Hepatocyte (in vitro differentiated cells): ENCODE measurements around the gene SYT15. TPM values are rescaled to one million over a fixed set of nuclear protein-coding genes. Genes with fewer than 3 reads are reported as not detected.
"Not testable (repeated sequence)": the region's sequence is repeated elsewhere in the genome, so short reads cannot be mapped to it uniquely, and the experiment has no call there.

ENCODE experiments used
- DNase-seq: peaks from one replicate; pipeline ENCODE4 v3.0.0-alpha.2; 2016; ENCODE audit warnings: low spot score
- H2AFZ ChIP-seq: fragments of 200-600 bp; sonication (generic); 2 replicates; pipeline ENCODE4 v1.6.0; 2016; ENCODE audit warnings: antibody characterized with exemption, mild to moderate bottlenecking
- H3K27ac ChIP-seq: fragments of 200-600 bp; sonication (generic); 2 replicates; pipeline ENCODE4 v1.5.1; 2016; ENCODE audit warnings: mild to moderate bottlenecking
- H3K27me3 ChIP-seq: fragments of 200-600 bp; sonication (generic); 2 replicates; pipeline ENCODE4 v1.6.1; 2016
- H3K36me3 ChIP-seq: fragments of 200-600 bp; sonication (generic); replicated peaks from 2 replicates; pipeline ENCODE4 v1.5.1; 2016; ENCODE audit warnings: low read depth; ENCODE audit not compliant: insufficient read depth
- H3K4me1 ChIP-seq: fragments of 200-600 bp; sonication (generic); 2 replicates; pipeline ENCODE4 v1.5.1; 2016; ENCODE audit warnings: mild to moderate bottlenecking, moderate library complexity; ENCODE audit not compliant: insufficient read depth
- H3K4me2 ChIP-seq: fragments of 200-600 bp; sonication (generic); 2 replicates; pipeline ENCODE4 v1.6.0; 2016
- H3K4me3 ChIP-seq: fragments of 200-600 bp; sonication (generic); 2 replicates; pipeline ENCODE4 v1.5.1; 2016; ENCODE audit warnings: mild to moderate bottlenecking
- H3K79me2 ChIP-seq: fragments of 200-600 bp; sonication (generic); 2 replicates; pipeline ENCODE4 v1.6.0; 2017; ENCODE audit warnings: mild to moderate bottlenecking
- H3K9me2 ChIP-seq: fragments of 200-600 bp; sonication (generic); replicated peaks from 2 replicates; pipeline ENCODE4 v1.6.0; 2017; ENCODE audit warnings: mild to moderate bottlenecking; ENCODE audit not compliant: insufficient read depth
- H3K9me3 ChIP-seq: fragments of 200-600 bp; sonication (generic); 2 replicates; pipeline ENCODE4 v1.5.1; 2016; ENCODE audit warnings: low read depth, mild to moderate bottlenecking
- H4K20me1 ChIP-seq: fragments of 200-600 bp; sonication (generic); 2 replicates; pipeline ENCODE4 v1.6.0; 2016; ENCODE audit warnings: mild to moderate bottlenecking; ENCODE audit not compliant: insufficient read depth, poor library complexity, severe bottlenecking
- WGBS: methylation state at CpG from one replicate; pipeline ENCODE4 v1.1.6; 2016; ENCODE audit warnings: low lambda C conversion rate; ENCODE audit errors: missing lambda C conversion rate; 5-methylcytosine and 5-hydroxymethylcytosine counted together
- polyA plus RNA-seq: library from polyadenylated mRNA; unstranded; fragments of >200 nt; fragmentation: Nextera tagmentation; extraction: Ambion mirVana; gene quantifications from 2 replicates; pipeline ENCODE4 v1.2.1, GENCODE V29; 2016
- total RNA-seq: library from RNA; depleted of rRNA; stranded (reverse); fragments of >200 nt; gene quantifications from 2 replicates; pipeline ENCODE4 v1.2.3, GENCODE V29; 2014

The SYT15 gene
- total and polyA plus RNA-seq, 2 experiments from 2014 or later: 1.1 to 2.9 TPM

DNA sequence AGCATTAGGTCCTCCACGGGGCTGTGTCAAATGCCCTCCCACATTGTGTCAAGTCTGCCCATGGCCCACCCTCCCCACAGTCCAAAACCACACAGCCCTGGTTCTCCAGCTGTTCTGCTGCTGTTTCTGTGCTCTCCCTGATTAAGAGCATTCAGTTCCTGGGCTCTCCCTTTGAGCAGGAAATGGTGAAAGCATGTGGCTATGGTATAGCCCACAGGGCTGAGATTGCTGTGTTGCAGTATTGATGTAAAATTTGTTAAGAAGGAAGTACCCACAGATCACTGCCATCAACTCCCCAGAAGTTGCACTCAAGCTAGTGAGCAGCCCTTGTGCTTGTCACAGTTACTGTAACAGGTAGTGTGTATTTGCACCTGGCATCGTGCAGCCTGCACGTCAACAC, 9.3 kb downstream of the SYT15 start:
- H3K9me3 ChIP-seq, H2AFZ ChIP-seq, DNase-seq, H3K9me2 ChIP-seq, H3K27ac ChIP-seq, H3K79me2 ChIP-seq, H3K27me3 ChIP-seq, H3K4me3 ChIP-seq, H3K36me3 ChIP-seq, H3K4me2 ChIP-seq, H4K20me1 ChIP-seq, H3K4me1 ChIP-seq: not testable (repeated sequence)
- no CpG with 5 or more reads among the region's 3 CpGs for WGBS

DNA sequence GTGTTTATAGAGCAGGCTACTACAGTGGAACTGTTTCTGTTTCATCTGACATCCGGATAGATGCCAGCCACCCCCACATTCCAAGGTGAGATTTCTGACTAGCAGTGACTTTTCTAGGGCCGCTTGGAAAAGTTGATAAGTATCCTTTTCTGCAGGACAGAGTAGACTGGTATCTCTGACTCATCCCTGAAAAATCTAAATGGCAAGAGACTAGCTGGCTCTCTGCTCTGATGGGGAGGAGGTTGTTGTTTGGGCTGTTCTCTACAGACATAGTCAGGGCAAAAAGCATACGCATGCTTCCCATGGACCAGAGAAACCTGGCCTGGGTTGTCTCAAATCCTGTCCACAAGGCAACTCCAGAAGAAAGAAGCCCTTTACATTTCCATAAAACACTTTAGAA, 10.7 kb downstream of the SYT15 start:
- not testable (repeated sequence) for H3K4me2 ChIP-seq, H3K36me3 ChIP-seq, H4K20me1 ChIP-seq, H3K9me2 ChIP-seq, H3K4me3 ChIP-seq, H3K9me3 ChIP-seq, H3K4me1 ChIP-seq, H3K79me2 ChIP-seq, H2AFZ ChIP-seq, DNase-seq, H3K27me3 ChIP-seq, H3K27ac ChIP-seq
- WGBS: no CpG with 5 or more reads among the region's 3 CpGs

DNA sequence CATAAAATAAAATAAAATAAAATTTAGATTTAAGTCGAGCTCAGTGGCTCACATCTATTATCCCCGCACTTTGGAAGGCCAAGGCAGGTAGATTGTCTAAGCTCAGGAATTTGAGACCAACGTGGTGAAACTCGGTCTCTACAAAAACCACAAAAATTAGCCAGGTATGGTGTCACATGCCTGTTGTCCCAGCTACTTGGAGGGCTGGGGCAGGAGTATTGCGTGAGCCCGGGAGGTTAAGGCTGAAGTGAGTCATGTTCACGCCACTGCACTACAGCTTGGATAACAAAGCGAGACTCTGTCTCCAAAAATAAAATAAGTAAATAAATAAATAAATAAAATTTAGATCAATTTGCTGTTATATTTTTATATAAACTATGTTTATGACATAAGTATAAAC, 12.1 kb downstream of the SYT15 start:
- H2AFZ ChIP-seq, H3K9me2 ChIP-seq, H3K4me3 ChIP-seq, H3K4me1 ChIP-seq, H3K36me3 ChIP-seq, DNase-seq, H3K27ac ChIP-seq, H3K27me3 ChIP-seq, H3K79me2 ChIP-seq, H3K4me2 ChIP-seq, H3K9me3 ChIP-seq, H4K20me1 ChIP-seq: not testable (repeated sequence)
- no CpG with 5 or more reads among the region's 8 CpGs for WGBS

DNA sequence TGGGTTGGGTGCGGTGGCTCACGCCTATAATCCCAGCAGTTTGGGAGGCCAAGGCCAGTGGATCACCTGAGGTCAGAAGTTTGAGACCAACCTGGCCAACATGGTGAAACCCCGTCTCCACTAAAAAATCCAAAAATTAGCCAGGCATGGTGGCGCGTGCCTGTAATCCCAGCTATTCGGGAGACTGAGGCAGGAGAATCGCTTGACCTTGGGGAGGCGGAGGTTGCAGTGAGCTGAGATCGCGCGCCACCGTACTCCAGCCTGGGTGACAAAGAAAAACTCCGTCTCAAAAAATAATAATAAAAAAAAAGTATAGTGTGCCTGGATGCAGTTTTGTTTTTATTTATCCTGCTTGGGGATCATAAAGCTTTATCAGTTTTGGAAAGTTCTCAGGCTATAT, 14.4 kb downstream of the SYT15 start:
- H3K4me3 ChIP-seq, H3K36me3 ChIP-seq, H3K4me1 ChIP-seq, H3K27ac ChIP-seq, H3K4me2 ChIP-seq, H3K27me3 ChIP-seq, H3K9me3 ChIP-seq, H4K20me1 ChIP-seq, H2AFZ ChIP-seq, H3K79me2 ChIP-seq, DNase-seq, H3K9me2 ChIP-seq: not testable (repeated sequence)
- WGBS: 98% methylated on average over 12 of the region's 13 CpGs

DNA sequence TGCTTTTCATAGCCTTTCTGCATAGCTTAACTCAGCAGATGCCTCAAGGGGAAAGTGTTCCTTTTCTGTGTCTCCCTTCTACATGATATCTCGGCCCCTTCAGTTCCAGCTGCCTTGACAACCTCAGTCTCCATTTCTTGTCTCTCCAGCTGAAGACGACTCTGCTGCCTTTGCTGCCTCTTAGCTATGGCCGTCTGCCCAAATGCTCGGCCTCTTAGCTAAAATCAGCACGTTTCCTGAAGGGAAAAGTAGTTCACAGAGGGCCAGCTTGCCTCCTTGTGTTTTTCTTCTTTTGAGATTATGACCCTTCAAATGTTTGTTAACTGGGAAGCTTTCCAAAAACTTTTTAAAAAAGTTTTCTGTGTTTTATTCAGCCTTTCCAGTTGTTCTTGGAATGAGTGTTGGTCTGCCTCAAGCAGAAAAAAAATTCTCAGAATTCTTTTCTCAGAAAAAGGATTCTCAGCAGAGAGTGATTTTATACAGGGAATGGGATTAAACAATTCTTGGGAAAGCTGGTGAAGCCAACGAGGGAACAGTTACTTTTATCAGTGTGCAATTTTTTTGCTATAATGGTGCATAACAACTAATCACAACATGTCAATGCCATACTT, 15.6 kb downstream of the SYT15 start:
- H3K27me3 ChIP-seq, H3K79me2 ChIP-seq, H3K4me1 ChIP-seq, H3K4me3 ChIP-seq, H3K36me3 ChIP-seq, H3K4me2 ChIP-seq, H3K9me2 ChIP-seq, H3K27ac ChIP-seq, H4K20me1 ChIP-seq, H3K9me3 ChIP-seq, H2AFZ ChIP-seq, DNase-seq: not testable (repeated sequence)
- WGBS: 55% methylated on average over 5 of the region's 6 CpGs

DNA sequence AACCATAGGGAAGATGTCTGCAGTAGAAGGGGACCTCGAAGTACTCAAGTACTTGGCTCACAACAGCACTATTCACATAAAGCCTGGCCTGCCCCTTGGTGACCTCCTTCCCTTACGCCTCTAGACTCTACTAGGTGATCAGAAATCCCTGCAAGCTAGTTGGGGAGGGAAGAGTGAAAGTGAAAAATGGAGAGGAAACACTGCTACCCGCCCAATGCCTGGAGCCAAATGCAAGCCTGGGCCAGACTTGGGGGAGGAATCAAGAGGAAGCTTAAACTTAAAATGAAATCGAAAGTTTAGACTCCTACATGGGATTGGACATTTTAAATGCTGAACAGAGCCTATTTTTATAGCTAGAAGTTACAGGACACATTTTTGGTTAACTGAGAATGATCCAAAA, 17.6 kb downstream of the SYT15 start:
- not testable (repeated sequence) for H4K20me1 ChIP-seq, H3K9me2 ChIP-seq, H3K27ac ChIP-seq, H3K4me1 ChIP-seq, H3K27me3 ChIP-seq, H3K4me3 ChIP-seq, H2AFZ ChIP-seq, H3K79me2 ChIP-seq, H3K36me3 ChIP-seq, DNase-seq, H3K9me3 ChIP-seq
- WGBS: 64% methylated on average over 2 of the region's 4 CpGs
- peak overlapping the region; percentile 68 for H3K4me2 ChIP-seq

DNA sequence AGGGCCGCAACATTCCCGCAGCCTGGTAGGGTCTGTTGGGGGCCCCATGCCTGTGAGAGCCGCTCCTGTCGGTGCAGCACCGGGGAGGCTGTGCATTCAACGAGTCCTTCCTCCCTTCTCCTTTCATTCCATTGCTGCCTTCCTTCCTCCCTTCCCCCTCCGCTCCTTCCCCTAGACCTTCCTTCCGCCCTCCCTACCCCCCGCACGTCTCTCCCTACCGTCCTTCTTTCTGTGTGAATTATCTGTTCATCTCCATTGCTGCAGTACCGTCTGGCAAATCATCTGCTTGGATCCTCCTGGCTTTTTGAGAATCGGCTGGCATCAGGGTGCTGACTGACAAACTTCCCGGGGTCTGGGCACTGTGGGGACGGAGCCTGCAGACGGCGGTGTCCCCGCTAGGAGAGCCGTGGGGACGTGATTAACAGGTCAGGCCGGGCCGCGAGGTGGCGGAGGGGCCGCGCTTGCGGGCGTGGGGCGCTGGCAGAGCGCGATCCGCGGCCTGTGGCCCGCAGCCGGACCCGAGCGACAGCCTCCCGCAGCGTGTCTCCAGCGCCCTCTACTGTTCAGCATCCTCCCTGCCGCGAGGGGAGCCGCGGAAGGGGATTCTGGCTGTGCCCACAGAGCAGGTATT, 18.8 kb downstream of the SYT15 start:
- Histone ChIP-seq H3K4me3 (peak overlapping the region; percentile 36), H3K4me2 (peak overlapping the region; percentile 71)
- H3K27ac ChIP-seq, H3K27me3 ChIP-seq, H4K20me1 ChIP-seq, H3K9me3 ChIP-seq, H3K79me2 ChIP-seq, H2AFZ ChIP-seq, H3K4me1 ChIP-seq, H3K9me2 ChIP-seq, H3K36me3 ChIP-seq, DNase-seq: not testable (repeated sequence)
- WGBS: 0% methylated on average over 15 of the region's 44 CpGs

DNA sequence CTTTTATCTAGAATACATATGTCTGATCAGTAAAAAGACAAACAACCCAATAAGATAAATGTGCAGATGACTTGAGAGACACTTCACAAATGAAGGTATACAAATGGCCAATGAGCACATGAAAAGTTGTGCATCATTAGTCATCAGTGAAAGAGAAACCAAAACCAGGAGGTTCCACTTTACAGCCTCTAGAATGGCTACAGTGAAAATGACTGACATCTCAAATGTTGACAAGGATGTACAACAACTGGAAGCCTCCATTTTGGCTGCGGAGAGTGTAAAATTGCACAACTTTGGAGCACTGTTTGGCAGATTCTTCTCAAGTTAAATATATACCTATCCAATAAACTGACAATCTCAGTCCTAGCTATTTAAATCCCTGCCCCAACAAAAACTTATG, 21.6 kb downstream of the SYT15 start:
- not testable (repeated sequence) for H3K9me2 ChIP-seq, H3K27ac ChIP-seq, DNase-seq, H3K36me3 ChIP-seq, H3K4me2 ChIP-seq, H3K27me3 ChIP-seq, H3K9me3 ChIP-seq, H3K79me2 ChIP-seq, H4K20me1 ChIP-seq, H2AFZ ChIP-seq, H3K4me3 ChIP-seq, H3K4me1 ChIP-seq
- WGBS: 93% methylated on average over 1 of the region's 1 CpG

DNA sequence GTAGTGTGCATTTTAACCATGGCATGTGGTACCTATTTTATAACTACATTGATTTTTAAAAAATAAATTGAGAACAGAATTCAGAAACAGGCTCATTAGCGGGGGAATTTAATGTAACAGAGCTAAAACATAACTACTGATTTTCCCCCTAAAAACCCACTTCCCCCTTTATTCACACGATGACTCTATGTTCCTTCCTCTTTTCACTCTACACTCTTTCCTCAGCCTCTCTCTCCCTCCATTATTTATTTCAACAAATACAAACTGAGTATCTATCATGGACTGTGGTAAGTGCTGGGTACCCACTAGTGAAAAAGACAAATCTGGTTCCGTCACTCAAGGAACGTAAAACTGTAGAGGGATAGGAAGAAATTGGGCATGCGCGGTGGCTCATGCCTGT, 36.6 kb downstream of the SYT15 start:
- H3K27me3 ChIP-seq, H3K4me2 ChIP-seq, H3K79me2 ChIP-seq, H3K9me3 ChIP-seq, H2AFZ ChIP-seq, H3K9me2 ChIP-seq, DNase-seq, H4K20me1 ChIP-seq, H3K27ac ChIP-seq, H3K4me1 ChIP-seq, H3K36me3 ChIP-seq, H3K4me3 ChIP-seq: not testable (repeated sequence)
- no CpG with 5 or more reads among the region's 6 CpGs for WGBS
